H1 (cell line): ENCODE data around the gene APBA2. TPM values are rescaled to one million over a fixed set of nuclear protein-coding genes. Genes with fewer than 3 reads are reported as not detected.

Experiments used
- CTCF ChIA-PET: fragments of 300-600 bp; sonication (Branson Sonifier 250); formaldehyde crosslinking; loops from one replicate; lab custom pipeline; 2021; ENCODE audit not compliant: partially characterized antibody; lab: Charles Lee
- POLR2A ChIA-PET: fragments of 300-600 bp; sonication (Branson Sonifier 250); formaldehyde crosslinking; loops from one replicate; lab custom pipeline; 2021; ENCODE audit warnings: inconsistent platforms; ENCODE audit not compliant: partially characterized antibody; lab: Charles Lee
- DNase-seq, 2 experiments: peaks; one replicate each; pipeline versions ENCODE4 v3.0.0 to v3.0.0-alpha.2; 2010 to 2022; ENCODE audit warnings: low spot score in 2 of 2, low read depth in 1 of 2, mixed read lengths in 1 of 2
- FAIRE-seq: peaks from 2 replicates; lab custom pipeline; 2011; peaks lifted over from hg19 to GRCh38; lab: Jason Lieb, UNC
- H2AFZ ChIP-seq: 2 replicates; pipeline ENCODE4 v1.8.1; 2012; ENCODE audit warnings: low read length, inconsistent platforms
- H2AK5ac ChIP-seq: 2 replicates; pipeline ENCODE4 v1.6.1; 2013; ENCODE audit warnings: low read depth, low read length
- H2BK120ac ChIP-seq: replicated peaks from 2 replicates; pipeline ENCODE3; 2013; ENCODE audit warnings: low read depth, low read length, inconsistent platforms
- H2BK12ac ChIP-seq: 2 replicates; pipeline ENCODE4 v1.6.1; 2013; ENCODE audit warnings: low read depth, low read length
- H2BK15ac ChIP-seq: 2 replicates; pipeline ENCODE4 v1.6.1; 2013; ENCODE audit warnings: low read length
- H2BK20ac ChIP-seq: 2 replicates; pipeline ENCODE4 v1.6.1; 2013; ENCODE audit warnings: low read length
- H2BK5ac ChIP-seq: 2 replicates; pipeline ENCODE4 v1.6.1; 2013; ENCODE audit warnings: low read depth, low read length
- H3K14ac ChIP-seq: 2 replicates; pipeline ENCODE4 v1.6.1; 2013; ENCODE audit warnings: inconsistent platforms; ENCODE audit not compliant: insufficient read length
- H3K18ac ChIP-seq: 2 replicates; pipeline ENCODE4 v1.6.1; 2013; ENCODE audit warnings: low read length; ENCODE audit errors: extremely low read depth
- H3K23ac ChIP-seq: 2 replicates; pipeline ENCODE4 v1.6.1; 2013; ENCODE audit warnings: inconsistent platforms; ENCODE audit not compliant: insufficient read length
- H3K23me2 ChIP-seq: 2 replicates; pipeline ENCODE4 v1.6.1; 2013; ENCODE audit warnings: low read depth, low read length
- H3K27ac ChIP-seq: 2 replicates; pipeline ENCODE4 v1.6.1; 2011; ENCODE audit warnings: low read depth, low read length, inconsistent platforms
- H3K27me3 ChIP-seq, 4 experiments: replicated peaks in 1 of 4; 1 replicate in 1 of 4; 2 replicates in 3 of 4; pipeline versions ENCODE4 v1.6.1 to v1.8.1; 2011 to 2013; ENCODE audit warnings: low read length in 3 of 4, mild to moderate bottlenecking in 3 of 4, inconsistent platforms in 2 of 4, mixed read lengths in 2 of 4, moderate library complexity in 1 of 4; ENCODE audit not compliant: control insufficient read depth in 3 of 4, insufficient read depth in 3 of 4; ENCODE audit errors: extremely low read depth in 1 of 4
- H3K36me3 ChIP-seq, 4 experiments: 2 replicates each; pipeline versions ENCODE4 v1.6.1 to v1.8.1; 2011 to 2013; ENCODE audit warnings: mild to moderate bottlenecking in 4 of 4, low read length in 3 of 4, moderate library complexity in 2 of 4, control low read depth in 1 of 4, inconsistent platforms in 1 of 4; ENCODE audit not compliant: insufficient read depth in 4 of 4, control insufficient read depth in 2 of 4
- H3K4ac ChIP-seq: replicated peaks from 2 replicates; pipeline ENCODE3; 2013; ENCODE audit warnings: low read length, low read depth, mixed read lengths, inconsistent platforms; ENCODE audit not compliant: insufficient read length
- H3K4me1 ChIP-seq, 4 experiments: replicated peaks in 1 of 4; 1 replicate in 1 of 4; 2 replicates in 3 of 4; pipeline versions ENCODE4 v1.6.1 to v1.8.1; 2011 to 2013; ENCODE audit warnings: low read length in 3 of 4, inconsistent platforms in 2 of 4, mixed read lengths in 1 of 4; ENCODE audit not compliant: insufficient read depth in 4 of 4, control insufficient read depth in 3 of 4
- H3K4me2 ChIP-seq, 2 experiments: 2 replicates each; pipeline versions ENCODE4 v1.6.1 to v1.8.1; 2011 to 2013; ENCODE audit warnings: low read depth in 2 of 2, low read length in 2 of 2, control low read depth in 1 of 2, inconsistent platforms in 1 of 2, mild to moderate bottlenecking in 1 of 2; ENCODE audit not compliant: insufficient read depth in 1 of 2
- H3K4me3 ChIP-seq, 4 experiments: fragments of 200-600, 300-600 bp in 1 of 4; sonication (generic), shearing (Covaris generic), sonication (Bioruptor Twin) in 1 of 4; 2 replicates each; pipeline versions ENCODE4 v1.5.1 to v1.8.1; 2011 to 2016; ENCODE audit warnings: low read length in 4 of 4, low read depth in 3 of 4, control low read depth in 2 of 4, inconsistent platforms in 2 of 4, mild to moderate bottlenecking in 2 of 4, mixed read lengths in 1 of 4, moderate library complexity in 1 of 4; ENCODE audit not compliant: insufficient read depth in 2 of 4; ENCODE audit errors: extremely low read depth in 1 of 4
- H3K56ac ChIP-seq: replicated peaks from 2 replicates; pipeline ENCODE3; 2013; ENCODE audit warnings: low read depth, mild to moderate bottlenecking, mixed read lengths, low read length, inconsistent platforms; ENCODE audit not compliant: insufficient read length
- H3K79me1 ChIP-seq: 2 replicates; pipeline ENCODE4 v1.6.1; 2013; ENCODE audit warnings: low read depth, low read length, control low read depth
- H3K79me2 ChIP-seq, 2 experiments: 2 replicates each; pipeline versions ENCODE4 v1.6.1 to v1.8.1; 2012 to 2013; ENCODE audit warnings: low read length in 2 of 2, mild to moderate bottlenecking in 2 of 2, inconsistent platforms in 1 of 2; ENCODE audit not compliant: insufficient read depth in 2 of 2, control insufficient read depth in 1 of 2
- H3K9ac ChIP-seq, 4 experiments: replicated peaks in 1 of 4; 1 replicate in 1 of 4; 2 replicates in 3 of 4; pipeline versions ENCODE4 v1.6.1 to v1.8.1; 2011 to 2013; ENCODE audit warnings: low read depth in 3 of 4, low read length in 3 of 4, control low read depth in 2 of 4, mild to moderate bottlenecking in 2 of 4, moderate library complexity in 2 of 4, inconsistent platforms in 1 of 4; ENCODE audit errors: extremely low read depth in 1 of 4
- H3K9me3 ChIP-seq, 2 experiments: 2 replicates each; pipeline versions ENCODE4 v1.6.1 to v1.8.1; 2012 to 2013; ENCODE audit warnings: mild to moderate bottlenecking in 2 of 2, moderate library complexity in 2 of 2, control low read depth in 1 of 2, inconsistent platforms in 1 of 2, low read depth in 1 of 2, low read length in 1 of 2, mixed read lengths in 1 of 2; ENCODE audit not compliant: insufficient read depth in 2 of 2
- H4K20me1 ChIP-seq, 2 experiments: replicated peaks in 1 of 2; 2 replicates each; pipeline versions ENCODE3 to v1.8.1; 2011 to 2013; ENCODE audit warnings: inconsistent platforms in 2 of 2, low read length in 2 of 2, mild to moderate bottlenecking in 1 of 2; ENCODE audit not compliant: insufficient read depth in 2 of 2, control insufficient read depth in 1 of 2
- H4K5ac ChIP-seq: 2 replicates; pipeline ENCODE4 v1.6.1; 2013; ENCODE audit warnings: low read length, low read depth, mixed read lengths, inconsistent platforms; ENCODE audit not compliant: insufficient read length
- H4K8ac ChIP-seq: 2 replicates; pipeline ENCODE4 v1.8.0; 2013; ENCODE audit warnings: mild to moderate bottlenecking, moderate library complexity, low read length, inconsistent platforms; ENCODE audit not compliant: insufficient read depth; ENCODE audit errors: extremely low read depth
- H4K91ac ChIP-seq: replicated peaks from 2 replicates; pipeline ENCODE3; 2013; ENCODE audit warnings: low read length, mixed read lengths, inconsistent platforms; ENCODE audit not compliant: insufficient read length
- GTF2F1 ChIP-seq: IDR thresholded peaks from 2 replicates; pipeline ENCODE4 v1.6.1; 2012; ENCODE audit warnings: low read depth, low read length, improper control_type of control experiment, borderline replicate concordance
- HDAC6 ChIP-seq: IDR thresholded peaks from one replicate; pipeline ENCODE4 v1.7.1; 2012; ENCODE audit warnings: low read depth, mild to moderate bottlenecking, inconsistent platforms, low read length, moderate library complexity
- POLR2AphosphoS5 ChIP-seq: IDR thresholded peaks from 2 replicates; pipeline ENCODE4 v1.6.1; 2011; ENCODE audit warnings: low read depth, low read length
- RAD21 ChIP-seq, 2 experiments: IDR thresholded peaks in 1 of 2; conservative IDR thresholded peaks in 1 of 2; 2 replicates each; pipeline ENCODE4 v1.6.1; 2011; ENCODE audit warnings: low read depth in 2 of 2, low read length in 2 of 2, improper control_type of control experiment in 1 of 2, inconsistent platforms in 1 of 2, mild to moderate bottlenecking in 1 of 2, moderate library complexity in 1 of 2
- TEAD4 ChIP-seq: IDR thresholded peaks from 2 replicates; pipeline ENCODE4 v1.6.1; 2012; ENCODE audit warnings: low read depth, low read length, inconsistent platforms, mixed read lengths
- YY1 ChIP-seq: IDR thresholded peaks from 2 replicates; pipeline ENCODE4 v1.6.1; 2011; ENCODE audit warnings: low read depth, mild to moderate bottlenecking, low read length
- WGBS, 2 experiments: shearing (Covaris generic) in 1 of 2; methylation state at CpG; one replicate each; pipeline versions ENCODE4 v1.1.6 to v1.1.7; 2013 to 2015; ENCODE audit warnings: low lambda C conversion rate in 2 of 2, mixed read lengths in 2 of 2, inconsistent platforms in 1 of 2, low coverage in 1 of 2, missing lambda C conversion rate in 1 of 2; ENCODE audit not compliant: insufficient replicate concordance in 2 of 2, insufficient coverage in 1 of 2, insufficient read length in 1 of 2; ENCODE audit errors: extremely low coverage in 1 of 2, missing lambda C conversion rate in 1 of 2; 5-methylcytosine and 5-hydroxymethylcytosine counted together
- polyA plus RNA-seq, 7 experiments: library from polyadenylated mRNA; depleted of rRNA in 3 of 7; stranded (reverse) in 5 of 7; unstranded in 2 of 7; fragments of >200 nt in 5 of 7; fragments of 200-250 nt in 2 of 7; gene quantifications; 1 replicate in 5 of 7; 2 replicates in 1 of 7; 4 replicates in 1 of 7; pipeline versions ENCODE4 v1.2.1 to v1.2.3, GENCODE V29; 2011 to 2013; ENCODE audit warnings: missing spikeins in 2 of 7, mixed read lengths in 2 of 7
- total RNA-seq: library from RNA; stranded (reverse); fragmentation: NEBNext Ultra II Directional; extraction: Animal tissue kit (Norgen Biotek cat#: 25700); gene quantifications from 2 replicates; pipeline ENCODE4 v1.2.1, GENCODE V29; 2021
- TF ChIP-seq, protein P1 (sequence below), 3 experiments: IDR thresholded peaks; 1 replicate in 2 of 3; 2 replicates in 1 of 3; pipeline versions ENCODE4 v1.5.1 to v1.6.1; 2011; ENCODE audit warnings: low read length in 3 of 3, mild to moderate bottlenecking in 3 of 3, inconsistent platforms in 2 of 3, low read depth in 1 of 3, moderate library complexity in 1 of 3; ENCODE audit not compliant: insufficient read depth in 1 of 3; ENCODE audit errors: control extremely low read depth in 1 of 3

The APBA2 gene
- total and polyA plus RNA-seq, 2 of the 8 experiments (the other 6 are each of a cell fraction or from before 2014, with no cell fraction given) = 15.5 to 19.0 TPM

DNA sequence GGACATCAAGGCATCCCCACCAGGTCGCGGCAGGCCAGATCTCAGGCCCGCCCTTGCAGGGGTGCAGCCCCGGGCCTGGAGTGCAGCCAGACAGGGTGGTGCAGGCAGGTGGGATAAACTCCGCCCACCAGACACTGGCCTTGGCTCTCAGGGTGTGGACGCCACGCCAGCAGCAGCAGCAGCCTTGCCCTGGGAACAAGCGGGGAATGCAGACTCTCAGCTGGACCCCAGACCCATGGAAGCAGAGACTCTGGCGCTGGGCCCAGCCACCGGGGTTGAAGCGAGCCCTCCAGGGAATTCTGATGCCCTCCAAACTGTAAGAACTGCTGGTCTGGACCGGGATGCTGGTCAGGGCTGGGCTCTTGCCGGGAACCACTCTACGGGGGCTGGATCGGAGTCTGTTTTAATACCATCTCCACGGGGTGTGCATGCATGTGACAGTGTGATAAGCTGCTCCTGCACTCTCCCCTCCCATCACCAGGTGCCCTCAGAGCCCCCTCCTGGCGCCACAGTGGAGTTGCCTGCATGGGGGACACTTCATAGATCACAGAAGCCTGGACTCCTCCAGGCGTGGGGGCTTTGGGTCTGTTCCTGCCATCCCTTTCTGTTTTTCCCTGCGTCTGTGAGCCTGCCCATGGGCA is 241.2 kb downstream of the APBA2 start:
- H3K36me3 ChIP-seq = no peaks in the 10 kb centered on the region; a peak in 1 of 8 replicates
- no peak overlapping the region for H3K4ac ChIP-seq
- no peak overlapping the region for H4K8ac ChIP-seq
- 0 out of 2 replicates have a peak overlapping the region, but pooled peaks have one; percentile 36 for H3K27ac ChIP-seq
- peak overlapping the region; percentile 80; the same call in 1 of the 2 replicates for H2AK5ac ChIP-seq
- no peaks in the 10 kb centered on the region for H3K23me2 ChIP-seq
- H4K91ac ChIP-seq = no peak overlapping the region
- no peaks in the 10 kb centered on the region for H3K79me2 ChIP-seq
- H3K14ac ChIP-seq = no peak overlapping the region
- H3K4me3 ChIP-seq = no peak overlapping the region
- no peak overlapping the region for H2BK15ac ChIP-seq
- no peaks in the 10 kb centered on the region for H3K9me3 ChIP-seq
- no peak overlapping the region for H2AFZ ChIP-seq
- H3K18ac ChIP-seq = no peak overlapping the region; the same call in 1 of the 2 replicates
- no peak overlapping the region for H2BK120ac ChIP-seq
- DNase-seq (no peak), FAIRE-seq (no peak)
- no peak overlapping the region for H4K5ac ChIP-seq
- no peaks in the 10 kb centered on the region for H4K20me1 ChIP-seq
- H3K9ac ChIP-seq = no peak overlapping the region
- H3K56ac ChIP-seq = no peak overlapping the region
- H3K79me1 ChIP-seq = no peaks in the 10 kb centered on the region
- H3K4me2 ChIP-seq = no peak overlapping the region
- H3K27me3 ChIP-seq = no peaks in the 10 kb centered on the region
- POLR2A ChIA-PET = interaction anchor here (1.0 to 1.6 kb wide), 2 partner anchors 9 to 15 kb away, joined by 4 to 5 read pairs; no protein-coding TSS in a partner anchor
- no peak for TF ChIP-seq TEAD4
- no peak for TF ChIP-seq HDAC6
- no peak for TF ChIP-seq YY1
- TF ChIP-seq GTF2F1 = no peak
- TF ChIP-seq POLR2AphosphoS5 = no peak
- TF ChIP-seq, protein P1, sequence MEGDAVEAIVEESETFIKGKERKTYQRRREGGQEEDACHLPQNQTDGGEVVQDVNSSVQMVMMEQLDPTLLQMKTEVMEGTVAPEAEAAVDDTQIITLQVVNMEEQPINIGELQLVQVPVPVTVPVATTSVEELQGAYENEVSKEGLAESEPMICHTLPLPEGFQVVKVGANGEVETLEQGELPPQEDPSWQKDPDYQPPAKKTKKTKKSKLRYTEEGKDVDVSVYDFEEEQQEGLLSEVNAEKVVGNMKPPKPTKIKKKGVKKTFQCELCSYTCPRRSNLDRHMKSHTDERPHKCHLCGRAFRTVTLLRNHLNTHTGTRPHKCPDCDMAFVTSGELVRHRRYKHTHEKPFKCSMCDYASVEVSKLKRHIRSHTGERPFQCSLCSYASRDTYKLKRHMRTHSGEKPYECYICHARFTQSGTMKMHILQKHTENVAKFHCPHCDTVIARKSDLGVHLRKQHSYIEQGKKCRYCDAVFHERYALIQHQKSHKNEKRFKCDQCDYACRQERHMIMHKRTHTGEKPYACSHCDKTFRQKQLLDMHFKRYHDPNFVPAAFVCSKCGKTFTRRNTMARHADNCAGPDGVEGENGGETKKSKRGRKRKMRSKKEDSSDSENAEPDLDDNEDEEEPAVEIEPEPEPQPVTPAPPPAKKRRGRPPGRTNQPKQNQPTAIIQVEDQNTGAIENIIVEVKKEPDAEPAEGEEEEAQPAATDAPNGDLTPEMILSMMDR (IDR thresholded peaks at IDR 0.05; ENCODE audit: control extremely low read depth in 1 of 3, insufficient read depth in 1 of 3, low read depth in 1 of 3, low read length in 3 of 3) = peak; percentile 24 to 49 (median 44); a peak in 3 of 4 replicates
- peak; percentile 38 to 51 for TF ChIP-seq RAD21 (IDR thresholded peaks at IDR 0.05 in 1 of 2, conservative IDR thresholded peaks at IDR 0.05 in 1 of 2; ENCODE audit: low read depth in 2 of 2, low read length in 2 of 2)
- H3K23ac ChIP-seq = no peak overlapping the region
- WGBS, 2 experiments = 84% methylated on average over 17 of the region's 19 CpGs; no CpG with 5 or more reads in 1 of the 2 experiments
- peaks cover 0 to 5% (median under 1%) of the 10 kb centered on the region in 4 experiments; a peak in 6 of 7 replicates for H3K4me1 ChIP-seq
- no peak overlapping the region for H2BK5ac ChIP-seq
- CTCF ChIA-PET = interaction anchor here (0.5 to 7.3 kb wide), 14 partner anchors 9 to 508 kb away, joined by 3 to 88 read pairs (median 3); no protein-coding TSS in a partner anchor
- no peak overlapping the region for H2BK20ac ChIP-seq
- no peak overlapping the region for H2BK12ac ChIP-seq
